OCI-LY7 (cell line): ENCODE results near the gene ROM1. TPM values are rescaled to one million over a fixed set of nuclear protein-coding genes. Genes with fewer than 3 reads are reported as not detected.

Experiments
- BruUV-seq: library from RNA; stranded (reverse); fragments of 400-500 nt; replicated peaks from 2 replicates; lab custom pipeline; 2021; lab: Mats Ljungman, UMichigan
- CTCF ChIA-PET: fragments of 300-600 bp; sonication (Branson Sonifier 250); formaldehyde crosslinking; loops from one replicate; lab custom pipeline; 2022; ENCODE audit warnings: antibody characterized with exemption; ENCODE audit not compliant: unreplicated experiment; lab: Charles Lee
- POLR2A ChIA-PET: fragments of 300-600 bp; sonication (Branson Sonifier 250); formaldehyde crosslinking; loops from one replicate; lab custom pipeline; 2022; ENCODE audit warnings: antibody characterized with exemption; lab: Charles Lee
- DNase-seq: peaks from one replicate; pipeline ENCODE4 v3.0.0-alpha.2; 2015; ENCODE audit warnings: low spot score
- H2AFZ ChIP-seq: fragments of 200-600 bp; sonication (generic), shearing (Covaris generic); 2 replicates; pipeline ENCODE4 v1.6.1; 2014; ENCODE audit warnings: mild to moderate bottlenecking, antibody characterized with exemption, low read length, moderate library complexity
- H3K27ac ChIP-seq: fragments of 200-600 bp; sonication (generic); 2 replicates; pipeline ENCODE4 v1.5.1; 2014; ENCODE audit warnings: mixed run types, low read depth, mild to moderate bottlenecking, moderate library complexity, low read length, inconsistent platforms; ENCODE audit not compliant: poor library complexity, severe bottlenecking
- H3K36me3 ChIP-seq: fragments of 200-600 bp; sonication (generic); 2 replicates; pipeline ENCODE4 v1.6.1; 2014; ENCODE audit warnings: mild to moderate bottlenecking, antibody characterized with exemption, low read length, moderate library complexity, mixed read lengths; ENCODE audit not compliant: insufficient read depth
- H3K4me1 ChIP-seq: fragments of 200-600 bp; sonication (generic); 2 replicates; pipeline ENCODE4 v1.5.1; 2014; ENCODE audit warnings: mild to moderate bottlenecking, low read length; ENCODE audit not compliant: insufficient read depth, poor library complexity, severe bottlenecking
- H3K4me2 ChIP-seq: fragments of 200-600 bp; sonication (generic); 2 replicates; pipeline ENCODE4 v1.6.1; 2014; ENCODE audit warnings: mild to moderate bottlenecking, low read length
- H3K4me3 ChIP-seq: fragments of 200-600 bp; sonication (generic); 2 replicates; pipeline ENCODE4 v1.5.1; 2014; ENCODE audit warnings: mild to moderate bottlenecking, low read depth, low read length; ENCODE audit not compliant: poor library complexity, severe bottlenecking
- H3K79me2 ChIP-seq: fragments of 200-600 bp; sonication (generic); 2 replicates; pipeline ENCODE4 v1.6.1; 2016; ENCODE audit warnings: low read depth, mild to moderate bottlenecking, low read length, moderate library complexity, mixed read lengths; ENCODE audit not compliant: insufficient read depth
- H3K9me2 ChIP-seq: fragments of 200-600 bp; sonication (generic); 2 replicates; pipeline ENCODE4 v1.6.1; 2016; ENCODE audit warnings: mild to moderate bottlenecking, low read length, mixed read lengths; ENCODE audit not compliant: insufficient read depth
- H3K9me3 ChIP-seq: fragments of 200-600 bp; sonication (generic); 2 replicates; pipeline ENCODE4 v1.6.1; 2014; ENCODE audit warnings: mild to moderate bottlenecking, mixed run types, low read length, mixed read lengths
- H4K20me1 ChIP-seq: fragments of 200-600 bp; sonication (generic); 2 replicates; pipeline ENCODE4 v1.6.1; 2014; ENCODE audit warnings: mild to moderate bottlenecking, antibody characterized with exemption, low read length, moderate library complexity, mixed read lengths; ENCODE audit not compliant: insufficient read depth
- CTCF ChIP-seq: fragments of 200-600 bp; sonication (generic); conservative IDR thresholded peaks from 2 replicates; pipeline ENCODE4 v1.5.1; 2014; ENCODE audit warnings: mild to moderate bottlenecking, antibody characterized with exemption, low read length, moderate library complexity, mixed read lengths
- EZH2phosphoT487 ChIP-seq: fragments of 200-600 bp; sonication (generic); IDR thresholded peaks from 2 replicates; pipeline ENCODE4 v1.6.1; 2018; ENCODE audit warnings: low read depth, borderline replicate concordance, mild to moderate bottlenecking, mixed run types, antibody characterized with exemption, low read length, moderate library complexity, mixed read lengths
- intact Hi-C: fragments of 100-400 bp; cut with micrococcal nuclease; formaldehyde crosslinking; loops from one replicate; pipeline ENCODE4 v1.10.0; 2022; ENCODE audit not compliant: unreplicated experiment
- microRNA-seq: library from miRNA; unstranded; fragments of <30 nt; microRNA quantifications from one replicate; pipeline ENCODE4 v1.2.0, GENCODE V29; 2022; ENCODE audit warnings: borderline replicate concordance
- small RNA-seq: library from RNA; depleted of rRNA; stranded (forward); fragments of <200 nt; gene quantifications from one replicate; pipeline ENCODE3, GENCODE V24; 2014
- total RNA-seq, 2 experiments: library from RNA; depleted of rRNA in 1 of 2; stranded (reverse); fragments of >200 nt in 1 of 2; shearing (Covaris generic) in 1 of 2; gene quantifications; 2 replicates each; pipeline ENCODE4 v1.2.3, GENCODE V29; 2014 to 2022

Gene ROM1
- total RNA-seq, 2 experiments from 2014 or later, result 0.69 to 2.5 TPM

DNA sequence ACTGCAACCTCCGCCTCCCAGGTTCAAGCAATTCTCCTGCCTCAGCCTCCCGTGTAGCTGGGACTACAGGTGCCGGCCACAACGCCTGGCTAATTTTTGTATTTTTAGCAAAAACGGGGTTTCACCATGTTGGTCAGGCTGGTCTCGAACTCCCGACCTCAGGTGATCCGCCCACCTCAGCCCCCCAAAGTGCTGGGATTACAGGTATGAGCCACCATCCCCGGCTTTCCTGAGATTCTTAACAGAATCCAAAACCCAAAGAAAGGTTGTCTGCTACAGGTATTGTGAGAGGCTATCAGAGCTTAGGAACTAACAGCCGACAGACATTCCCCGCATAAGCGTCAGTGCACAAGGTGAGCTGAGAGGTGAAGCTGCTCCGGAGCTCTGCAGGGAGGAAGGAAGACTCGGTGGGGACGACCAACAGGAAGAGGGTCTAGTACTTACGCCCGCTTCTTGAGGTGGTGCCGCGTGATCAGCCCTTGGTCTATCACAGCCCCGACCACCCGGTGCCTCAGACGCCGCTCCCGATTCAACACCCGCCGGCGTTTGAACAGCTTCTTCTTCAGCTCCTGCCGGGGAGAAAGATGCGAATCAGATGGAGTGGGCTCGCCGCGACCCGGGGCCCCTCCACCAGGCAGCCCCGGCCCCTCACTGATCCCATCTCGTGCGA lies 51.5 kb downstream of the ROM1 start:
- POLR2A ChIA-PET, result interaction anchor here (0.6 to 8.3 kb wide), 24 partner anchors 10 to 209 kb away, joined by 3 to 159 read pairs (median 6); partner anchors contain the start of genes B3GAT3, EEF1G, GANAB and HNRNPUL2
- intact Hi-C loops, result loop anchor here (1.0 to 5.0 kb wide), 4 partner anchors 11 to 72 kb away; partner anchors contain the start of genes EML3, INTS5, MTA2 and ROM1

More for the DNA sequence above, 51.5 kb downstream of the ROM1 start:
- Histone ChIP-seq H3K9me3 (no peaks in the 10 kb centered on the region), H3K4me3 (peak overlapping the region; percentile 86), H3K4me2 (peak overlapping the region; percentile 89), H2AFZ (peak overlapping the region; percentile 19; the same call in 1 of the 2 replicates), H3K27ac (peak overlapping the region; percentile 94), H3K9me2 (no peaks in the 10 kb centered on the region), H3K36me3 (peaks cover 66% of the 10 kb centered on the region), H3K4me1 (peaks cover 34% of the 10 kb centered on the region), H4K20me1 (peaks cover 6% of the 10 kb centered on the region; the same call in 1 of the 2 replicates), H3K79me2 (peaks cover 58% of the 10 kb centered on the region)
- TSS peak; percentile 51 for BruUV-seq
- CTCF ChIA-PET, result interaction anchor here (0.6 to 1.4 kb wide), 3 partner anchors 16 to 63 kb away, joined by 3 to 4 read pairs (median 3); partner anchors contain the start of gene HNRNPUL2
- peak; percentile 85 for DNase-seq
- TF ChIP-seq CTCF (no peak), EZH2phosphoT487 (no peak)

Small RNA genes within 50 kb of the gene (microRNA-seq; reads per million reads assigned to microRNA genes)
- not detected for gene MIR6747

Small RNA genes within 50 kb of the gene (small RNA-seq; reads per million reads assigned to genes)
- gene AP001458.1, result not detected
- not detected for gene MIR6747

Other genes starting within 250 kb of the ROM1 start
- not detected in 2 replicates for gene SCGB1A1, start 194.2 kb upstream of the ROM1 start, total RNA-seq (2014; rRNA removed; shearing (Covaris generic))
- gene SCGB1A1, start 194.2 kb upstream of the ROM1 start, total RNA-seq (2022), result not detected in 2 replicates
- 0.08 and 0.28 TPM in 2 replicates for gene AHNAK, start 66.5 kb upstream of the ROM1 start, total RNA-seq (2014; rRNA removed; shearing (Covaris generic))
- 0.21 and 0.30 TPM in 2 replicates for gene AHNAK, start 66.5 kb upstream of the ROM1 start, total RNA-seq (2022)
- gene EEF1G, start 39.4 kb upstream of the ROM1 start, total RNA-seq (2014; rRNA removed; shearing (Covaris generic)), result 2,328 and 2,651 TPM in 2 replicates
- gene EEF1G, start 39.4 kb upstream of the ROM1 start, total RNA-seq (2022), result 1,778 and 1,903 TPM in 2 replicates
- gene TUT1, start 21.7 kb upstream of the ROM1 start, total RNA-seq (2014; rRNA removed; shearing (Covaris generic)), result 15.6 and 22.5 TPM in 2 replicates
- gene TUT1, start 21.7 kb upstream of the ROM1 start, total RNA-seq (2022), result 38.2 and 40.4 TPM in 2 replicates
- gene MTA2, start 11.4 kb upstream of the ROM1 start, total RNA-seq (2014; rRNA removed; shearing (Covaris generic)), result 130 and 133 TPM in 2 replicates
- gene MTA2, start 11.4 kb upstream of the ROM1 start, total RNA-seq (2022), result 162 and 174 TPM in 2 replicates
- 41.2 and 52.8 TPM in 2 replicates for gene EML3, start 482 bp upstream of the ROM1 start, total RNA-seq (2014; rRNA removed; shearing (Covaris generic))
- 81.6 and 92.6 TPM in 2 replicates for gene EML3, start 482 bp upstream of the ROM1 start, total RNA-seq (2022)
- gene B3GAT3, start 8.7 kb downstream of the ROM1 start, total RNA-seq (2014; rRNA removed; shearing (Covaris generic)), result 55.8 and 74.3 TPM in 2 replicates
- 66.2 and 71.3 TPM in 2 replicates for gene B3GAT3, start 8.7 kb downstream of the ROM1 start, total RNA-seq (2022)
- 91.4 and 108 TPM in 2 replicates for gene GANAB, start 33.4 kb downstream of the ROM1 start, total RNA-seq (2014; rRNA removed; shearing (Covaris generic))
- 205 and 217 TPM in 2 replicates for gene GANAB, start 33.4 kb downstream of the ROM1 start, total RNA-seq (2022)
- 22.5 and 25.5 TPM in 2 replicates for gene INTS5, start 40.0 kb downstream of the ROM1 start, total RNA-seq (2014; rRNA removed; shearing (Covaris generic))
- 22.1 and 25.1 TPM in 2 replicates for gene INTS5, start 40.0 kb downstream of the ROM1 start, total RNA-seq (2022)
- 148 and 194 TPM in 2 replicates for gene C11orf98, start 52.0 kb downstream of the ROM1 start, total RNA-seq (2014; rRNA removed; shearing (Covaris generic))
- 84.4 and 105 TPM in 2 replicates for gene C11orf98, start 52.0 kb downstream of the ROM1 start, total RNA-seq (2022)
- 88.4 and 90.8 TPM in 2 replicates for gene CSKMT, start 52.1 kb downstream of the ROM1 start, total RNA-seq (2014; rRNA removed; shearing (Covaris generic))
- gene CSKMT, start 52.1 kb downstream of the ROM1 start, total RNA-seq (2022), result 52.6 and 80.1 TPM in 2 replicates
- gene UQCC3, start 58.4 kb downstream of the ROM1 start, total RNA-seq (2014; rRNA removed; shearing (Covaris generic)), result 40.0 and 40.3 TPM in 2 replicates
- gene UQCC3, start 58.4 kb downstream of the ROM1 start, total RNA-seq (2022), result 13.1 and 15.5 TPM in 2 replicates
- 7.1 and 9.3 TPM in 2 replicates for gene LBHD1, start 59.0 kb downstream of the ROM1 start, total RNA-seq (2014; rRNA removed; shearing (Covaris generic))
- gene LBHD1, start 59.0 kb downstream of the ROM1 start, total RNA-seq (2022), result 22.3 and 22.8 TPM in 2 replicates
- gene UBXN1, start 65.8 kb downstream of the ROM1 start, total RNA-seq (2014; rRNA removed; shearing (Covaris generic)), result 101 and 123 TPM in 2 replicates
- gene UBXN1, start 65.8 kb downstream of the ROM1 start, total RNA-seq (2022), result 129 and 140 TPM in 2 replicates
- 0.79 and 1.3 TPM in 2 replicates for gene LRRN4CL, start 76.3 kb downstream of the ROM1 start, total RNA-seq (2014; rRNA removed; shearing (Covaris generic))
- 0.65 TPM in 2 replicates for gene LRRN4CL, start 76.3 kb downstream of the ROM1 start, total RNA-seq (2022)
- 20.7 and 21.6 TPM in 2 replicates for gene BSCL2, start 94.2 kb downstream of the ROM1 start, total RNA-seq (2014; rRNA removed; shearing (Covaris generic))
- 46.2 and 46.7 TPM in 2 replicates for gene BSCL2, start 94.2 kb downstream of the ROM1 start, total RNA-seq (2022)
- not detected in 2 replicates for gene GNG3, start 94.4 kb downstream of the ROM1 start, total RNA-seq (2014; rRNA removed; shearing (Covaris generic))
- gene GNG3, start 94.4 kb downstream of the ROM1 start, total RNA-seq (2022), result not detected in 2 replicates
- gene HNRNPUL2, start 114.2 kb downstream of the ROM1 start, total RNA-seq (2014; rRNA removed; shearing (Covaris generic)), result 8.3 and 19.2 TPM in 2 replicates
- 59.2 and 64.4 TPM in 2 replicates for gene HNRNPUL2, start 114.2 kb downstream of the ROM1 start, total RNA-seq (2022)
- gene TTC9C, start 115.2 kb downstream of the ROM1 start, total RNA-seq (2014; rRNA removed; shearing (Covaris generic)), result 36.7 and 51.7 TPM in 2 replicates
- gene TTC9C, start 115.2 kb downstream of the ROM1 start, total RNA-seq (2022), result 70.2 and 75.1 TPM in 2 replicates
- gene ZBTB3, start 140.9 kb downstream of the ROM1 start, total RNA-seq (2014; rRNA removed; shearing (Covaris generic)), result 11.1 and 11.8 TPM in 2 replicates
- 10.7 and 11.3 TPM in 2 replicates for gene ZBTB3, start 140.9 kb downstream of the ROM1 start, total RNA-seq (2022)
- 108 and 118 TPM in 2 replicates for gene POLR2G, start 148.3 kb downstream of the ROM1 start, total RNA-seq (2014; rRNA removed; shearing (Covaris generic))
- 115 and 118 TPM in 2 replicates for gene POLR2G, start 148.3 kb downstream of the ROM1 start, total RNA-seq (2022)
- gene TAF6L, start 158.1 kb downstream of the ROM1 start, total RNA-seq (2014; rRNA removed; shearing (Covaris generic)), result 23.7 and 26.1 TPM in 2 replicates
- gene TAF6L, start 158.1 kb downstream of the ROM1 start, total RNA-seq (2022), result 24.1 and 29.9 TPM in 2 replicates
- 22.8 and 33.1 TPM in 2 replicates for gene TMEM179B, start 174.1 kb downstream of the ROM1 start, total RNA-seq (2014; rRNA removed; shearing (Covaris generic))
- gene TMEM179B, start 174.1 kb downstream of the ROM1 start, total RNA-seq (2022), result 18.6 and 21.5 TPM in 2 replicates
- gene TMEM223, start 178.7 kb downstream of the ROM1 start, total RNA-seq (2014; rRNA removed; shearing (Covaris generic)), result 32.6 and 42.9 TPM in 2 replicates
- 15.8 and 24.4 TPM in 2 replicates for gene TMEM223, start 178.7 kb downstream of the ROM1 start, total RNA-seq (2022)
- gene NXF1, start 192.2 kb downstream of the ROM1 start, total RNA-seq (2014; rRNA removed; shearing (Covaris generic)), result 35.1 and 53.3 TPM in 2 replicates
- gene NXF1, start 192.2 kb downstream of the ROM1 start, total RNA-seq (2022), result 50.5 and 62.0 TPM in 2 replicates
- 21.7 and 30.6 TPM in 2 replicates for gene STX5, start 218.8 kb downstream of the ROM1 start, total RNA-seq (2014; rRNA removed; shearing (Covaris generic))
- 41.0 and 47.5 TPM in 2 replicates for gene STX5, start 218.8 kb downstream of the ROM1 start, total RNA-seq (2022)
- gene TEX54, start 219.6 kb downstream of the ROM1 start, total RNA-seq (2014; rRNA removed; shearing (Covaris generic)), result 1.0 TPM in 1 of 2 replicates, not detected in the other
- 0.89 TPM in 1 of 2 replicates, not detected in the other for gene TEX54, start 219.6 kb downstream of the ROM1 start, total RNA-seq (2022)
- 139 and 169 TPM in 2 replicates for gene WDR74, start 226.3 kb downstream of the ROM1 start, total RNA-seq (2014; rRNA removed; shearing (Covaris generic))
- gene WDR74, start 226.3 kb downstream of the ROM1 start, total RNA-seq (2022), result 85.0 and 98.4 TPM in 2 replicates